IPS-20b (cell line): Measurements from ENCODE around the gene CHST10.
A peak's percentile ranks its signal among the peaks of the same experiment; 100 is the strongest.
"Not testable (repeated sequence)": the region's sequence is repeated elsewhere in the genome, so short reads cannot be mapped to it uniquely, and the experiment has no call there.

ENCODE experiments used
- H3K27ac ChIP-seq: one replicate; pipeline ENCODE4 v1.5.1; 2013; ENCODE audit warnings: low read length
- H3K27me3 ChIP-seq: 2 replicates; pipeline ENCODE4 v1.6.1; 2013; ENCODE audit warnings: mild to moderate bottlenecking, low read length, inconsistent platforms; ENCODE audit not compliant: insufficient read depth
- H3K36me3 ChIP-seq: 2 replicates; pipeline ENCODE4 v1.6.1; 2013; ENCODE audit warnings: low read depth, mild to moderate bottlenecking, inconsistent platforms, low read length, moderate library complexity; ENCODE audit not compliant: insufficient read depth
- H3K4me1 ChIP-seq: 2 replicates; pipeline ENCODE4 v1.6.1; 2013; ENCODE audit warnings: mild to moderate bottlenecking, control low read depth, inconsistent platforms, low read length, moderate library complexity; ENCODE audit not compliant: insufficient read depth
- H3K4me3 ChIP-seq: 2 replicates; pipeline ENCODE4 v1.5.1; 2013; ENCODE audit warnings: mild to moderate bottlenecking, low read length, inconsistent platforms
- H3K9ac ChIP-seq: 2 replicates; pipeline ENCODE4 v1.6.1; 2013; ENCODE audit warnings: low read depth, mild to moderate bottlenecking, inconsistent platforms, low read length, moderate library complexity
- H3K9me3 ChIP-seq: 2 replicates; pipeline ENCODE4 v1.6.1; 2013; ENCODE audit warnings: mild to moderate bottlenecking, low read depth, low read length, inconsistent platforms; ENCODE audit not compliant: insufficient read depth

CHST10 gene

GRCh38 chr2:100416935-100417710 lies at the start of gene CHST10:
Gene CHST10, minus strand, starts transcription at chr2:100417668. Its CDS starts 10,993 bp downstream, at chr2:100406675.
- peak within 1 kb of the TSS; percentile 49 for H3K27ac ChIP-seq
- H3K4me1 ChIP-seq, result peaks cover 41% of the 10 kb centered on the region
- no peaks in the 10 kb centered on the region for H3K27me3 ChIP-seq
- no peaks in the 10 kb centered on the region for H3K9me3 ChIP-seq
- H3K9ac ChIP-seq, result peak within 1 kb of the TSS; percentile 90
- peaks cover 11% of the 10 kb centered on the region; the same call in 1 of the 2 replicates for H3K36me3 ChIP-seq
- peak within 1 kb of the TSS; percentile 96 for H3K4me3 ChIP-seq

- Histone ChIP-seq H3K4me1 (no peaks in the 10 kb centered on the region), H3K9ac (no peak overlapping the region), H3K4me3 (no peak overlapping the region), H3K27ac (no peak overlapping the region), H3K27me3 (no peaks in the 10 kb centered on the region), H3K9me3 (peaks cover 50% of the 10 kb centered on the region), H3K36me3 (no peaks in the 10 kb centered on the region)
These were observed 43.5 kb upstream of the CHST10 start for GRCh38 chr2:100460904-100461530.

GRCh38 chr2:100456357-100456756 lies 38.9 kb upstream of the CHST10 start:
- not testable (repeated sequence) for H3K4me3 ChIP-seq, H3K27me3 ChIP-seq, H3K9ac ChIP-seq, H3K36me3 ChIP-seq, H3K27ac ChIP-seq, H3K4me1 ChIP-seq
- peaks cover 73% of the 10 kb centered on the region for H3K9me3 ChIP-seq

GRCh38 chr2:100453853-100454252 lies 36.4 kb upstream of the CHST10 start:
- Histone ChIP-seq H3K9me3 (peaks cover 56% of the 10 kb centered on the region), H3K4me1 (no peaks in the 10 kb centered on the region), H3K27ac (no peak overlapping the region), H3K9ac (no peak overlapping the region), H3K4me3 (no peak overlapping the region), H3K27me3 (no peaks in the 10 kb centered on the region; the same call in 1 of the 2 replicates), H3K36me3 (no peaks in the 10 kb centered on the region)

GRCh38 chr2:100451734-100452133 lies 34.3 kb upstream of the CHST10 start:
- Histone ChIP-seq H3K27ac (no peak overlapping the region), H3K4me1 (no peaks in the 10 kb centered on the region), H3K36me3 (no peaks in the 10 kb centered on the region), H3K9ac (no peak overlapping the region), H3K27me3 (no peaks in the 10 kb centered on the region; the same call in 1 of the 2 replicates), H3K4me3 (no peak overlapping the region; the same call in 1 of the 2 replicates), H3K9me3 (peaks cover 35% of the 10 kb centered on the region)

GRCh38 chr2:100451092-100451491 lies 33.6 kb upstream of the CHST10 start:
- Histone ChIP-seq H3K4me1 (no peaks in the 10 kb centered on the region), H3K27ac (no peak overlapping the region), H3K4me3 (no peak overlapping the region), H3K9ac (no peak overlapping the region), H3K36me3 (no peaks in the 10 kb centered on the region), H3K9me3 (peaks cover 34% of the 10 kb centered on the region), H3K27me3 (no peaks in the 10 kb centered on the region; the same call in 1 of the 2 replicates)

GRCh38 chr2:100446696-100447095 lies 29.2 kb upstream of the CHST10 start:
- Histone ChIP-seq H3K27ac (no peak overlapping the region), H3K4me3 (no peak overlapping the region), H3K27me3 (no peaks in the 10 kb centered on the region; the same call in 1 of the 2 replicates), H3K36me3 (no peaks in the 10 kb centered on the region), H3K9ac (no peak overlapping the region), H3K4me1 (no peaks in the 10 kb centered on the region), H3K9me3 (peaks cover 14% of the 10 kb centered on the region)

- Histone ChIP-seq H3K4me3 (no peak overlapping the region), H3K27me3 (no peaks in the 10 kb centered on the region), H3K9me3 (no peaks in the 10 kb centered on the region)
These were observed 20.3 kb upstream of the CHST10 start for GRCh38 chr2:100437751-100438150.

GRCh38 chr2:100429726-100430125 lies 12.3 kb upstream of the CHST10 start:
- Histone ChIP-seq H3K4me3 (no peak overlapping the region), H3K36me3 (no peaks in the 10 kb centered on the region), H3K9ac (no peak overlapping the region), H3K27ac (no peak overlapping the region), H3K27me3 (no peaks in the 10 kb centered on the region), H3K4me1 (no peaks in the 10 kb centered on the region), H3K9me3 (peaks cover 2% of the 10 kb centered on the region; the same call in 1 of the 2 replicates)

More at GRCh38 chr2:100437751-100438150, 20.3 kb upstream of the CHST10 start:
- H3K9ac ChIP-seq, result no peak overlapping the region
- no peaks in the 10 kb centered on the region for H3K4me1 ChIP-seq
- no peaks in the 10 kb centered on the region for H3K36me3 ChIP-seq
- no peak overlapping the region for H3K27ac ChIP-seq

- no peaks in the 10 kb centered on the region for H3K27me3 ChIP-seq
- no peaks in the 10 kb centered on the region for H3K36me3 ChIP-seq
- H3K9ac ChIP-seq, result no peak overlapping the region
- H3K9me3 ChIP-seq, result peaks cover 2% of the 10 kb centered on the region; the same call in 1 of the 2 replicates
- no peaks in the 10 kb centered on the region for H3K4me1 ChIP-seq
- no peak overlapping the region for H3K27ac ChIP-seq
- no peak overlapping the region for H3K4me3 ChIP-seq
These were observed 10.3 kb upstream of the CHST10 start for GRCh38 chr2:100427627-100428258.

GRCh38 chr2:100427111-100427510 lies 9.6 kb upstream of the CHST10 start:
- Histone ChIP-seq H3K27ac (no peak overlapping the region), H3K4me1 (no peaks in the 10 kb centered on the region), H3K9me3 (peaks cover 2% of the 10 kb centered on the region; the same call in 1 of the 2 replicates), H3K4me3 (no peak overlapping the region), H3K27me3 (no peaks in the 10 kb centered on the region), H3K36me3 (no peaks in the 10 kb centered on the region), H3K9ac (no peak overlapping the region)
